ENCODE measurements around the gene GPRC5D. TPM values are rescaled to one million over a fixed set of nuclear protein-coding genes. Genes with fewer than 3 reads are reported as not detected.

Gene GPRC5D
- total and polyA plus RNA-seq, 2 experiments from 2014 or later: not detected

DNA sequence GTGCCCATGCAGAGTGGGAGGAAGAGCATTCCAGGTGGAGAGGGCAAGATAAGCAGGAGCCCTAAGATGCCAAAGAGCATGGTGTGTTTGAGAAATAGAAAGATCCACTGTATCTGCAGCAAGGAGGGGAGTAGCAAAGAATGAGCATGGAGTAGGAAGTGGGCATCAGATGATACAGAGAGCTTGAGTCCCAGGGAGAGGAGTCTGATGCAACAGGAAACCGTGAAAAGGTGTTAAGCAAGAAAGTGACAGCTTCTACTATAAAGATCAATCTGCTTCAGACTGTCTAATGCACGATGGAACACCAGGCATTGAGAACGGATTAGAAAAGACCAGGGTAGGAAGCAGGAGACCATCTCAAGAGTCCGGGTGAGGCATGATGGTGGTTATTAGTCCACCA, 12.3 kb upstream of the GPRC5D start:
- no peaks in the 10 kb centered on the region for H3K4me1 ChIP-seq (ENCODE audit: insufficient read depth)
- in situ Hi-C loops (cut with MboI): no loop called here
- no peaks in the 10 kb centered on the region for H3K27me3 ChIP-seq (replicated peaks; ENCODE audit: insufficient read depth)
- H3K79me2 ChIP-seq (ENCODE audit: insufficient read depth): no peaks in the 10 kb centered on the region
- H3K9me2 ChIP-seq (ENCODE audit: insufficient read depth): no peaks in the 10 kb centered on the region
- H3K27ac ChIP-seq: no peak overlapping the region
- WGBS, 2 experiments (ENCODE audit: low coverage in 1 of 2, low lambda C conversion rate in 2 of 2, missing lambda C conversion rate in 2 of 2): 96 to 100% methylated on average over 4 of the region's 4 CpGs
- no peak for TF ChIP-seq EZH2 (IDR thresholded peaks at IDR 0.05; ENCODE audit: insufficient read depth, poor library complexity, severe bottlenecking)
- no peaks in the 10 kb centered on the region for H3F3A ChIP-seq (ENCODE audit: insufficient read depth)
- H3K36me3 ChIP-seq (ENCODE audit: low read depth): no peaks in the 10 kb centered on the region
- H2AFZ ChIP-seq: no peak overlapping the region
- H3K4me3 ChIP-seq: no peak overlapping the region
- no peak overlapping the region for H3K4me2 ChIP-seq (ENCODE audit: unreplicated experiment)
- no peak overlapping the region for H3K9ac ChIP-seq
- DNase-seq: no peak
- no peaks in the 10 kb centered on the region for H4K20me1 ChIP-seq (ENCODE audit: insufficient read depth)
- no peaks in the 10 kb centered on the region for H3K9me3 ChIP-seq (ENCODE audit: low read depth)

DNA sequence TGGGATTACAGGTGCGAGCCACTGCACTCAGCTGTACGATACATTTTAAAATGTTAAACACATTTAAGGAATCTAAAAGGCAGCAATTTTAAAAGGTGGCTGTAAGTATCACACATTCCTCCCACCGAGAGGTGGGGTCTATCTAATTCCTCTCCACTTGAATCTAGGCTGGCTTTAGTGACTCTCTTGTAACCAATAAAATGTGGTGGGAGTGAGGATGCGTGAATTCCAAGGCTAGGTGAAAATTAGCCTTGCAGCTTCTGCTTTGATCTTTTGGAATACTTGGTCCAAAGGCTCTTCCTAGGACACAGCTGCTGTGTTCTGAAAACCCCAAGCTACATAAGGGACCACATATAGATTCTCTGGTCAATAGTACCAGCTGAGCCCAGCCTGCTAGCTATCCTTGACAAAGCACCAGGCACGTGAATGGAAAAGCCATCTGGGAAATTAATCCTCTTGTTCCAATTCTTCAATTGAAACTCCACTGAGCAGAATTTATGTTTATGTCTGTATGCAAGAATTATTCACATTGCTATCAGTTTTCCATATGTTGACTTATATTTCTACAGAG, 8.8 kb upstream of the GPRC5D start:
- H3K9me2 ChIP-seq (ENCODE audit: insufficient read depth): no peaks in the 10 kb centered on the region
- no peaks in the 10 kb centered on the region for H3F3A ChIP-seq (ENCODE audit: insufficient read depth)
- H3K4me2 ChIP-seq (ENCODE audit: unreplicated experiment): no peak overlapping the region
- H3K27me3 ChIP-seq (replicated peaks; ENCODE audit: insufficient read depth): no peaks in the 10 kb centered on the region
- H3K9me3 ChIP-seq (ENCODE audit: low read depth): no peaks in the 10 kb centered on the region
- H3K9ac ChIP-seq: no peak overlapping the region
- H3K79me2 ChIP-seq (ENCODE audit: insufficient read depth): no peaks in the 10 kb centered on the region
- no peaks in the 10 kb centered on the region for H4K20me1 ChIP-seq (ENCODE audit: insufficient read depth)
- no peak for DNase-seq
- in situ Hi-C loops (cut with MboI): no loop called here
- H3K4me1 ChIP-seq (ENCODE audit: insufficient read depth): no peaks in the 10 kb centered on the region
- 82% methylated on average over 5 of the region's 5 CpGs for WGBS, 2 experiments (ENCODE audit: low coverage in 1 of 2, low lambda C conversion rate in 2 of 2, missing lambda C conversion rate in 2 of 2)
- H2AFZ ChIP-seq: no peak overlapping the region
- H3K36me3 ChIP-seq (ENCODE audit: low read depth): no peaks in the 10 kb centered on the region
- no peak for TF ChIP-seq EZH2phosphoT487 (IDR thresholded peaks at IDR 0.05; ENCODE audit: insufficient read depth, low read depth)
- no peak for TF ChIP-seq EZH2 (IDR thresholded peaks at IDR 0.05; ENCODE audit: insufficient read depth, poor library complexity, severe bottlenecking)
- no peak overlapping the region for H3K27ac ChIP-seq
- no peak overlapping the region for H3K4me3 ChIP-seq

- Histone ChIP-seq H3K4me2 (ENCODE audit: unreplicated experiment) (no peak overlapping the region), H3K36me3 (ENCODE audit: low read depth) (no peaks in the 10 kb centered on the region), H4K20me1 (ENCODE audit: insufficient read depth) (no peaks in the 10 kb centered on the region), H3K9me3 (ENCODE audit: low read depth) (no peaks in the 10 kb centered on the region), H3K27ac (no peak overlapping the region), H3K9ac (no peak overlapping the region), H3K79me2 (ENCODE audit: insufficient read depth) (no peaks in the 10 kb centered on the region), H3K4me1 (ENCODE audit: insufficient read depth) (peaks cover 5% of the 10 kb centered on the region; the same call in 1 of the 2 replicates), H2AFZ (no peak overlapping the region), H3K4me3 (no peak overlapping the region), H3F3A (ENCODE audit: insufficient read depth) (peaks cover 10% of the 10 kb centered on the region; the same call in 1 of the 2 replicates), H3K27me3 (replicated peaks; ENCODE audit: insufficient read depth) (no peaks in the 10 kb centered on the region), H3K9me2 (ENCODE audit: insufficient read depth) (no peaks in the 10 kb centered on the region)
- DNase-seq: no peak
- TF ChIP-seq EZH2phosphoT487 (IDR thresholded peaks at IDR 0.05; ENCODE audit: insufficient read depth, low read depth) (no peak), EZH2 (IDR thresholded peaks at IDR 0.05; ENCODE audit: insufficient read depth, poor library complexity, severe bottlenecking) (no peak)
- 80 to 85% methylated on average over 7 of the region's 7 CpGs for WGBS, 2 experiments (ENCODE audit: low coverage in 1 of 2, low lambda C conversion rate in 2 of 2, missing lambda C conversion rate in 2 of 2)
- in situ Hi-C loops (cut with MboI): no loop called here
Observed at GRCh38 chr12:12958886-12959285, 6.9 kb upstream of the GPRC5D start.

DNA sequence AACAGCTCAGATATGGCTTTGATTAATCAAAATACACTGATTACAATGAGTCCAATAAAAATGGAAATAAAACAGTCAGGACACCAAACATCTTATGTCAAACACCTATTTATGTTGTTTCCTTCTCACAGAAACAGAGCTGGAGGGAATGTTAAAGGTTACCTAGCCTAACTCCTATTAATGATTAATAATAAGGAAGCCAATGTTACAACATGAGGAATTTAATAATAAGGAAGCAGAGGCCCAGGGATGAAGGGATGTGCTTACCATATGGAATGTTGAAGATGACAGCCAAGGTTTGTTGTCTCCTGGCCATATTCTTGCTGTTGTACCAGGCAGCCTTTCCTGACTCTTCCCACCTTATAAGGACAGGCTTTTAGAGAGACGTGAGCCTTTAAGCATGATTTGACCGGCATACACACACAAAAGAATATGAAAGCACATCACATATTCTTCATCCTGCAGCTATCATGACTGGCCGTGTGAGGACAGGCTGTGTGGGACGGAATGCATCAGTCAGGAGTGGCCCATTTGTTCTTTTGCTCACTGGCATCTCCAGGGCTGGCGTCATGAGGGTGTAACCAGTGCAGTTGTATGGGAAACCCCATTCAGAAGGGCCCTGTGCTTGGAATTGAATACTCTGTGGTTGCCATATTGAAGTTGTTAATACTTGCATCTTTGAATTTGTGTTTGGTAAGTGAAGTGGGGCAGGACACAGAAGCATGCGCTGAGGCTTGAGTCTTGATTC, 3.1 kb upstream of the GPRC5D start:
- no peaks in the 10 kb centered on the region for H3K27me3 ChIP-seq (replicated peaks; ENCODE audit: insufficient read depth)
- in situ Hi-C loops (cut with MboI): no loop called here
- no peak overlapping the region for H3K4me2 ChIP-seq (ENCODE audit: unreplicated experiment)
- no peak overlapping the region for H3K27ac ChIP-seq
- no peaks in the 10 kb centered on the region for H3K36me3 ChIP-seq (ENCODE audit: low read depth)
- peaks cover 10% of the 10 kb centered on the region; the same call in 1 of the 2 replicates for H3F3A ChIP-seq (ENCODE audit: insufficient read depth)
- H3K9ac ChIP-seq: no peak overlapping the region
- H3K4me1 ChIP-seq (ENCODE audit: insufficient read depth): peaks cover 5% of the 10 kb centered on the region; the same call in 1 of the 2 replicates
- no peak overlapping the region for H2AFZ ChIP-seq
- H3K79me2 ChIP-seq (ENCODE audit: insufficient read depth): no peaks in the 10 kb centered on the region
- H3K4me3 ChIP-seq: no peak overlapping the region
- H3K9me2 ChIP-seq (ENCODE audit: insufficient read depth): no peaks in the 10 kb centered on the region
- WGBS, 2 experiments (ENCODE audit: low coverage in 1 of 2, low lambda C conversion rate in 2 of 2, missing lambda C conversion rate in 2 of 2): 85 to 86% methylated on average over 6 of the region's 6 CpGs
- no peaks in the 10 kb centered on the region for H3K9me3 ChIP-seq (ENCODE audit: low read depth)
- no peak for TF ChIP-seq EZH2 (IDR thresholded peaks at IDR 0.05; ENCODE audit: insufficient read depth, poor library complexity, severe bottlenecking)
- TF ChIP-seq EZH2phosphoT487 (IDR thresholded peaks at IDR 0.05; ENCODE audit: insufficient read depth, low read depth): no peak
- no peaks in the 10 kb centered on the region for H4K20me1 ChIP-seq (ENCODE audit: insufficient read depth)
- DNase-seq: no peak
